Activated CD4-positive, CD25-positive, alpha-beta regulatory T cell (primary cell): ENCODE measurements around the gene USF2.
A peak's percentile ranks its signal among the peaks of the same experiment; 100 is the strongest.

Experiments
- DNase-seq, 4 experiments: peaks; one replicate each; lab custom pipeline; 2025; lab: John Stamatoyannopoulos, UW

Gene USF2

GRCh38 chr19:35265126-35265899 is 3.4 kb upstream of the USF2 start:
- DNase-seq: no peak

GRCh38 chr19:35265900-35266519 is 2.8 kb upstream of the USF2 start:
- no peak for DNase-seq

- no peak for DNase-seq
These were observed 2.0 kb upstream of the USF2 start for GRCh38 chr19:35266520-35267352.

GRCh38 chr19:35267353-35267817 is 1.4 kb upstream of the USF2 start:
- DNase-seq: peak in 1 of 4 experiments; percentile 33

DNA sequence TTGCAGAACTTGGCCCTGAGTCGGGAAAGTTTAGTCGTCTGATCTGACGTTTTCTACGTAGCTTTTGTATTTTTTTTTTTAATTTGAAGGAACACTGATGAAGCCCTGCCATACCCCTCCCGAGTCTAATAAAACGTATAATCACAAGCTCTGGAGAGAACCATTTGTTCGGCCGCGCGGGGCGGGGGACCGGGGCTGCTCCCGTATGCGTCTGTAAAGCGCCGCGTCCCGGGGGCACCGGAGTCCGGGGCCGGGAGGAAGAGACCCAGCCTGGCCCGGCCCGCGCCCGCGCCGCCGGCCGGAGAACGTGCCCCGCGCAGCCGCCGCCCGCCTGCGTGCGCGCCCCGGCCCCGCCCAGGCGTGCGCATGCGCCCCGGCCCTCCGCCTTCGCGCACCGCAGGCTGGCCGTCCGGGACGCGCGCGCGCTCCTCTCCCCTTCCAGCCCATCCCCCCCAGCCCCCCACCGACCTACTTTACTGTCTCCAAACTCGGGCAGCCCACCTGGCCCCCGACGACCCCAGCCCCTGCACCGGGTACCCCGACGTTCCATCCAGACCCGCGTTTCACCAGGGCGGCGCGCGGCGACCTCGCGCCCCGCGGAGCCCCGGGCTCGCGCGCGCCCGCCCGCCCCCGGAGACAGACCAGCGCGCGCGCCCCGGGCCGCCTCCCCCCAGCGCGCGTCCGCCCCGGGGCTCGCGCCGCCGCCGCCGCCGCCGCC is 785 bp upstream of the USF2 start:
- DNase-seq: peak; percentile 51 to 76 (median 62)

DNA sequence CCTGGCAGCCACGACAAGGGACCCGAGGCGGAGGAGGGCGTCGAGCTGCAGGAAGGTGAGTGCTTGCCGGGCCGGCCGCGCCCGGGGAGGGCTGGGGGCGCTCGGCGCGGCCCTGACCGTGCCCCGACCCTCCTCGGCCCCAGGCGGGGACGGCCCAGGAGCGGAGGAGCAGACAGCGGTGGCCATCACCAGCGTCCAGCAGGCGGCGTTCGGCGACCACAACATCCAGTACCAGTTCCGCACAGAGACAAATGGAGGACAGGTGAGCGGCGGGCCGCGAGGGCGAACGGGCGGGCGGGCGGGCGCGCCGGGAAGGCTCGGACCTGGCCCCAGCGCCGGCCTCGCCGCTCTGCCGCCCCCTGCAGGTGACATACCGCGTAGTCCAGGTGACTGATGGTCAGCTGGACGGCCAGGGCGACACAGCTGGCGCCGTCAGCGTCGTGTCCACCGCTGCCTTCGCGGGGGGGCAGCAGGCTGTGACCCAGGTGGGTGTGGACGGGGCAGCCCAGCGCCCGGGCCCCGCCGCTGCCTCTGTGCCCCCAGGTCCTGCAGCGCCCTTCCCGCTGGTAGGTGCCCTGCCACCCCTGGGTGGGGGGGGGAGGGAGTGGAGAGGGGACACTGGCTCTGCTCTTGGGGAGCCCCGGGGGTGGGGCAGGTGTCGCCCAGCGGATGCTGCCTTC is 816 bp downstream of the USF2 start:
- peak; percentile 46 to 68 (median 64) for DNase-seq

DNA sequence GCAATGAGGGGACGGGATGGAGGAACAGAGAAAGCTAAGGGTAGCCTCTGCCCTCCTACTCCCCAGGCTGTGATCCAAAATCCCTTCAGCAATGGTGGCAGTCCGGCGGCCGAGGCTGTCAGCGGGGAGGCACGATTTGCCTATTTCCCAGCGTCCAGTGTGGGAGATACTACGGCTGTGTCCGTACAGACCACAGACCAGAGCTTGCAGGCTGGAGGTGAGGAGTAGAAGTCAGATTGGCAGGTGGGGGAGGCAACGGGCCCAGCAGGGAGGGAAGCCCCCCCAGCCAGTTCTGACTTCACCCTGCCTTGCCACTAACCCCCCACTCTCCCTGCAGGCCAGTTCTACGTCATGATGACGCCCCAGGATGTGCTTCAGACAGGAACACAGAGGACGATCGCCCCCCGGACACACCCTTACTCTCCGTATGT is 1.6 kb downstream of the USF2 start:
- no peak for DNase-seq

DNA sequence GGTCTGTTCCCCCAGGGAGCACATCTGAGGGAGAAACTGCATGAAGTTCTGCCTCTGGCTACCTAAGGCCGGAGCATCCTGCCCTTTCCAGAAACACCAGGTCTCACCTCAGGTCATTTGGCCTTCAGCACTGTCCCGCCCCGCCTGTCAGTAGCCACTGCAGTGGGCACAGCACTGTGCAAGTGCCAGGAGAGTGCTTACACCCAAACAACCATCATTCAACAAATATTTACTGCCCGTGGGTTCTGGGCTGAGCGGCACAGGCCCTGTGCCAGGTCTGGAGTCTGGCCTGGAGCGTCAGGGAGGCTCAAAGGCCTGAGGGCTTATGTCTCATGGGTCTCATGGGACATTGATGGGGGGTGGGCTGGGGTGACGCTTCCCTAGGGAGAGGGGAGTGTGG is 2.8 kb downstream of the USF2 start:
- DNase-seq: no peak

- DNase-seq: no peak
These were observed 3.5 kb downstream of the USF2 start for GRCh38 chr19:35272122-35272719.

GRCh38 chr19:35272954-35273649 is 4.3 kb downstream of the USF2 start:
- no peak for DNase-seq

GRCh38 chr19:35273686-35274259 is 5.0 kb downstream of the USF2 start:
- no peak for DNase-seq

- no peak for DNase-seq
These were observed 5.6 kb downstream of the USF2 start for GRCh38 chr19:35274323-35274722.

DNA sequence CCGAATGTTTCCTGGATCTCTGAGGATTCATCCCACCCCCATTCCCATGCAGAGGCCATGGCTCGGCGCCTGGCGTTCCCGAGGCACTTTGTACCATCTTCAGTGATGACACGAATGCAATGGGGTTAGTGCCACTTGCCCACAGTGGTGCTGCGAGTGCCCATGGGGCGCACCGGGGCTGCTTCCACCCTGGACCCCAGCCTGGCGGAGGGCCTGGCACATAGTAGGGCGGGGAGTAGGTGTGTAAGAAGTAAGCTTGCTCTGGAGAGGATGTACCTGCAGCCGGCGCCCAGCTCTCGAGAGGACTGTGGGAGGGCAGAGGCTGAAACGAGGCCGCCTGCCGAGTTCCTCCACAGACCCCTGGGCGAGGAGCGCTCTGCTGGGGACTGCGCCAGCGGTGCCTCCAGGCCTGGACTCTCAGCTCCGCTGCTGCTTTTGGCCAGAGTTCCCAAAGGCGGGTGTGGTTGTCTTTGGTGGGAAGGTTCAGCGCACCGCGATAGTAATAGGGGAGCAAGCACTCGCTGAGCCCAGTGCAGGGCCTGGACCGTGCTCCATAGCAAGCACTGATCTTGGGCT is 8.0 kb downstream of the USF2 start:
- no peak for DNase-seq

DNA sequence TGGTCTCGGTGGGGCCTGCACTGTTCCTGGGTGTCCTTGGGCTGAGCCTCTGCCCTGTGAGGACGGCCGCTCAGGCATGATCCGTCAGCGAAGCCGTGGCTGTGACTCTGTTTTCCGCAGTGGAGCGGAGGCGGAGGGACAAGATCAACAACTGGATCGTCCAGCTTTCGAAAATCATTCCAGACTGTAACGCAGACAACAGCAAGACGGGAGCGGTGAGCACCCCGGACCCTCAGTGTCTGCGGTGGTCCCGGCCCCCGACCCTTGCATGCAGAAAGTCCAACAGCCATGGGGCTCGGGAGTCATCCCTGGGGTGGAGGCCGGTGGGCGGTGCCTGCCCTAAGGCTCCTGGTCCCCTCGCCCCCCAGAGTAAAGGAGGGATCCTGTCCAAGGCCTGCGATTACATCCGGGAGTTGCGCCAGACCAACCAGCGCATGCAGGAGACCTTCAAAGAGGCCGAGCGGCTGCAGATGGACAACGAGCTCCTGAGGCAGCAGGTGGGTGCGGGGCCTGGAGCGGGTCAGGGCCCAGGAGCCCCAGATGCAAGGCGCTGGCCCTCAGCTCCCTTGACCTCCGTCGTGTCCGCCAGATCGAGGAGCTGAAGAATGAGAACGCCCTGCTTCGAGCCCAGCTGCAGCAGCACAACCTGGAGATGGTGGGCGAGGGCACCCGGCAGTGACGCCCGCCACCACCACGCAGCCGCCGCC is 10.0 kb downstream of the USF2 start:
- no peak for DNase-seq

- DNase-seq: no peak
These were observed 10.6 kb downstream of the USF2 start for GRCh38 chr19:35279374-35279773.

- DNase-seq: no peak
These were observed 11.4 kb downstream of the USF2 start for GRCh38 chr19:35279985-35280821.

- no peak for DNase-seq
These were observed 12.5 kb downstream of the USF2 start for GRCh38 chr19:35281303-35281702.
